OCI-LY1 (cell line): ENCODE results near the gene IL16.

ENCODE experiments used
- H2AFZ ChIP-seq: fragments of 200-600 bp; sonication (generic), shearing (Covaris generic); 2 replicates; pipeline ENCODE4 v1.6.0; 2014; ENCODE audit warnings: antibody characterized with exemption, mild to moderate bottlenecking, low read length
- H3F3A ChIP-seq: fragments of 200-600 bp; sonication (generic), shearing (Covaris generic); 2 replicates; pipeline ENCODE4 v1.6.0; 2014; ENCODE audit warnings: mild to moderate bottlenecking, antibody characterized with exemption, low read length, moderate library complexity; ENCODE audit not compliant: insufficient read depth
- H3K27ac ChIP-seq: fragments of 200-600 bp; sonication (generic); 2 replicates; pipeline ENCODE4 v1.5.1; 2014; ENCODE audit warnings: low read length, mixed run types, mild to moderate bottlenecking, low read depth; ENCODE audit not compliant: poor library complexity, severe bottlenecking
- H3K27me3 ChIP-seq: fragments of 200-600 bp; sonication (generic); 2 replicates; pipeline ENCODE4 v1.6.0; 2014; ENCODE audit warnings: antibody characterized with exemption, mild to moderate bottlenecking, low read length, moderate library complexity; ENCODE audit not compliant: insufficient read depth
- H3K36me3 ChIP-seq: fragments of 200-600 bp; sonication (generic); 2 replicates; pipeline ENCODE4 v1.6.1; 2014; ENCODE audit warnings: mild to moderate bottlenecking, antibody characterized with exemption, low read length, moderate library complexity, mixed read lengths; ENCODE audit not compliant: insufficient read depth
- H3K4me1 ChIP-seq: fragments of 200-600 bp; sonication (generic); 2 replicates; pipeline ENCODE4 v1.5.1; 2014; ENCODE audit warnings: mild to moderate bottlenecking, low read length, moderate library complexity; ENCODE audit not compliant: insufficient read depth, severe bottlenecking
- H3K4me2 ChIP-seq: fragments of 200-600 bp; sonication (generic), shearing (Covaris generic); 2 replicates; pipeline ENCODE4 v1.6.1; 2014; ENCODE audit warnings: low read length
- H3K4me3 ChIP-seq: fragments of 200-600 bp; sonication (generic); 2 replicates; pipeline ENCODE4 v1.5.1; 2014; ENCODE audit warnings: low read length, low read depth, mild to moderate bottlenecking, mixed read lengths; ENCODE audit not compliant: poor library complexity, severe bottlenecking
- H3K79me2 ChIP-seq: fragments of 200-600 bp; shearing (Covaris generic); 2 replicates; pipeline ENCODE4 v1.6.1; 2016; ENCODE audit warnings: mixed run types, low read length, mixed read lengths; ENCODE audit not compliant: insufficient read depth
- H3K9ac ChIP-seq: fragments of 200-600 bp; sonication (generic), shearing (Covaris generic); 2 replicates; pipeline ENCODE4 v1.6.1; 2014; ENCODE audit warnings: mild to moderate bottlenecking, low read length, mixed read lengths
- H3K9me2 ChIP-seq: fragments of 200-600 bp; sonication (generic), shearing (Covaris generic); 2 replicates; pipeline ENCODE4 v1.6.1; 2014; ENCODE audit warnings: low read depth, mild to moderate bottlenecking, low read length, mixed read lengths
- H3K9me3 ChIP-seq: fragments of 200-600 bp; shearing (Covaris generic); 2 replicates; pipeline ENCODE4 v1.6.1; 2014; ENCODE audit warnings: low read length, mixed read lengths
- H4K20me1 ChIP-seq: fragments of 200-600 bp; sonication (generic), shearing (Covaris generic); 2 replicates; pipeline ENCODE4 v1.6.0; 2016; ENCODE audit warnings: mild to moderate bottlenecking, low read length; ENCODE audit not compliant: insufficient read depth
- CTCF ChIP-seq: fragments of 200-600 bp; sonication (generic), shearing (Covaris generic); IDR thresholded peaks from 2 replicates; pipeline ENCODE4 v1.5.1; 2017; ENCODE audit warnings: mild to moderate bottlenecking, antibody characterized with exemption, low read length, moderate library complexity, mixed read lengths
- EZH2 ChIP-seq: fragments of 200-600 bp; sonication (generic), shearing (Covaris generic); IDR thresholded peaks from 2 replicates; pipeline ENCODE4 v1.8.0; 2017; ENCODE audit warnings: borderline replicate concordance, mixed run types, mild to moderate bottlenecking, antibody characterized with exemption, low read length, moderate library complexity, mixed read lengths

IL16 gene

GRCh38 chr15:81255315-81255957 lies 58.8 kb downstream of the IL16 start:
- Histone ChIP-seq H3K4me2 (no peak overlapping the region), H2AFZ (no peak overlapping the region)

GRCh38 chr15:81255958-81256320 lies 59.3 kb downstream of the IL16 start:
- no peaks in the 10 kb centered on the region for H3K36me3 ChIP-seq
- no peaks in the 10 kb centered on the region for H3F3A ChIP-seq
- TF ChIP-seq CTCF (no peak), EZH2 (no peak)
- H3K79me2 ChIP-seq, result no peaks in the 10 kb centered on the region
- H3K9me2 ChIP-seq, result no peaks in the 10 kb centered on the region
- H3K4me2 ChIP-seq, result no peak overlapping the region
- H3K4me1 ChIP-seq, result no peaks in the 10 kb centered on the region
- no peaks in the 10 kb centered on the region for H3K9me3 ChIP-seq
- no peak overlapping the region for H3K9ac ChIP-seq
- no peaks in the 10 kb centered on the region for H3K27me3 ChIP-seq
- no peak overlapping the region for H2AFZ ChIP-seq
- no peak overlapping the region for H3K4me3 ChIP-seq
- no peaks in the 10 kb centered on the region for H4K20me1 ChIP-seq
- no peak overlapping the region for H3K27ac ChIP-seq

More at GRCh38 chr15:81255315-81255957, 58.8 kb downstream of the IL16 start:
- H3K79me2 ChIP-seq, result no peaks in the 10 kb centered on the region
- H3K4me1 ChIP-seq, result no peaks in the 10 kb centered on the region
- H3K36me3 ChIP-seq, result no peaks in the 10 kb centered on the region
- no peak overlapping the region for H3K4me3 ChIP-seq
- no peak for TF ChIP-seq EZH2
- TF ChIP-seq CTCF, result no peak
- H3K27me3 ChIP-seq, result no peaks in the 10 kb centered on the region
- no peaks in the 10 kb centered on the region for H3F3A ChIP-seq
- H3K27ac ChIP-seq, result no peak overlapping the region
- no peaks in the 10 kb centered on the region for H3K9me2 ChIP-seq
- H4K20me1 ChIP-seq, result no peaks in the 10 kb centered on the region
- H3K9me3 ChIP-seq, result no peaks in the 10 kb centered on the region
- H3K9ac ChIP-seq, result no peak overlapping the region

- no peaks in the 10 kb centered on the region for H3K79me2 ChIP-seq
- no peak overlapping the region for H3K4me3 ChIP-seq
- H2AFZ ChIP-seq, result no peak overlapping the region
- H3F3A ChIP-seq, result no peaks in the 10 kb centered on the region
- H3K27me3 ChIP-seq, result no peaks in the 10 kb centered on the region
- H4K20me1 ChIP-seq, result no peaks in the 10 kb centered on the region
- H3K36me3 ChIP-seq, result no peaks in the 10 kb centered on the region
- no peak overlapping the region for H3K27ac ChIP-seq
- no peaks in the 10 kb centered on the region for H3K9me3 ChIP-seq
- H3K4me1 ChIP-seq, result no peaks in the 10 kb centered on the region
- no peaks in the 10 kb centered on the region for H3K9me2 ChIP-seq
- H3K4me2 ChIP-seq, result no peak overlapping the region
- no peak for TF ChIP-seq EZH2
- TF ChIP-seq CTCF, result no peak
- H3K9ac ChIP-seq, result no peak overlapping the region
Measured at GRCh38 chr15:81256916-81257315, 60.2 kb downstream of the IL16 start.
